Heart right ventricle (tissue), 16 donors: ENCODE data around the gene ALDH1L1. TPM values are rescaled to one million over a fixed set of nuclear protein-coding genes. Genes with fewer than 3 reads are reported as not detected.

ENCODE experiments used
- ATAC-seq, 8 donors: fragments of 200-7000 bp; cut with Tn5 transposase; one replicate each; pipeline ENCODE4 v1.9.1; 2020; ENCODE audit warnings: mild to moderate bottlenecking in 8 of 8, moderate library complexity in 8 of 8, moderate number of reproducible peaks in 1 of 8
- DNase-seq, 2 donors: peaks; one replicate each; pipeline ENCODE4 v3.0.0-alpha.2; 2020
- H3K27ac ChIP-seq, 10 donors: fragments of 200-600 bp; sonication (generic) in 2 of 10; one replicate each; pipeline versions ENCODE4 v1.5.0 to v1.8.0; 2020 to 2022; ENCODE audit warnings: mild to moderate bottlenecking in 3 of 10
- H3K27me3 ChIP-seq, 7 donors: fragments of 200-600 bp; one replicate each; pipeline ENCODE4 v1.8.0; 2021 to 2022; ENCODE audit warnings: mild to moderate bottlenecking in 2 of 7
- H3K36me3 ChIP-seq, 9 donors: fragments of 200-600 bp; sonication (generic) in 1 of 9; one replicate each; pipeline versions ENCODE4 v1.5.0 to v1.8.0; 2020 to 2022; ENCODE audit warnings: mild to moderate bottlenecking in 2 of 9
- H3K4me1 ChIP-seq, 9 donors: fragments of 200-600 bp; sonication (generic) in 1 of 9; one replicate each; pipeline versions ENCODE4 v1.5.0 to v1.8.0; 2020 to 2022; ENCODE audit warnings: mild to moderate bottlenecking in 4 of 9
- H3K4me3 ChIP-seq, 10 donors: fragments of 200-600 bp; sonication (generic) in 2 of 10; one replicate each; pipeline versions ENCODE4 v1.5.0 to v1.8.0; 2020 to 2022; ENCODE audit warnings: mild to moderate bottlenecking in 7 of 10, moderate library complexity in 2 of 10
- H3K9me3 ChIP-seq, 11 donors: fragments of 200-600 bp in 10 of 11; sonication (generic) in 2 of 11; one replicate each; pipeline versions ENCODE4 v1.5.0 to v1.8.0; 2013 to 2022; ENCODE audit warnings: mild to moderate bottlenecking in 2 of 11, control low read depth in 1 of 11, moderate library complexity in 1 of 11
- CTCF ChIP-seq, 9 donors: fragments of 200-600 bp; sonication (generic) in 2 of 9; IDR thresholded peaks; one replicate each; pipeline versions ENCODE4 v1.5.0 to v1.8.0; 2021 to 2022; ENCODE audit warnings: antibody characterized with exemption in 9 of 9, mild to moderate bottlenecking in 5 of 9, moderate library complexity in 1 of 9
- WGBS, 2 donors: extraction: QIAGEN DNeasy Blood & Tissue Kit; methylation state at CpG; one replicate each; pipeline ENCODE4 v1.1.7; 2013; ENCODE audit warnings: inconsistent platforms in 1 of 2; 5-methylcytosine and 5-hydroxymethylcytosine counted together
- intact Hi-C, 10 donors: fragments of 100-400 bp; cut with DNase I; formaldehyde crosslinking; loops; one replicate each; pipeline versions ENCODE4 v1.11.1 to v1.14.2; 2022
- polyA plus RNA-seq, 2 donors: library from polyadenylated mRNA; stranded (reverse); fragments of 200-250 nt; gene quantifications; one replicate each; pipeline ENCODE4 v1.2.3, GENCODE V29; 2013
- total RNA-seq, 10 donors: library from RNA; stranded (reverse); fragmentation: NEBNext Ultra II Directional in 3 of 10; extraction: Animal tissue kit (Norgen Biotek cat#: 25700) in 3 of 10; gene quantifications; one replicate each; pipeline versions ENCODE4 v1.2.1 to v1.2.4, GENCODE V29; 2021 to 2023
- donor health status: Arrhythmogenic right ventricular cardiomyopathy.
- donor health status: ischemic (EF 13 %, LVEDD 7.1; RV severe dilation, severe dysfunction).
- donor health status: healthy with polysubstance abuse.
- donor health status: DM: no; HTN: yes; CAD: no.
- donor health status: DM: no; HTN: no; CAD: no.
- donor health status: ischemic (EF 25% LVEDD 6.9; RV normal size, moderate dysfunction).
- donor health status: ischemic (EF 25% LVEDD 5.7; RV mildly dilated, moderate dysfunction).
- donor health status: healthy.
- donor health status: DM: yes; HTN: yes; CAD: no.
- donor health status: Ischemic cardiomyopathy.
- donor health status: ischemic (EF 35%, LVEDD 5.7; RV mildly dilated, moderate dysfunction).
- donor health status: nonischemic (EF 11% LVEDD 7.7; RV severe dilation, severe dysfunction).
- donor health status: DM: yes; HTN: yes; CAD: no.
- donor health status: PGD.
- donor health status: ischemic (EF 29% LVEDD 5.4; RV normal size, mild dysfunction).
- donor health status: nonischemic (EF 23%, LVEDD 6.1; RV moderate dilation, normal function).

Gene ALDH1L1
- total and polyA plus RNA-seq, 12 donors: 14.9 to 45.9 (median 31.7) TPM

- Histone ChIP-seq H3K9me3 (peaks cover 0 to 3% (median 0%) of the 10 kb centered on the region in 11 donors), H3K4me1 (peaks cover 0 to 27% (median 17%) of the 10 kb centered on the region in 9 donors), H3K36me3 (peaks cover 0 to 3% (median 0%) of the 10 kb centered on the region in 9 donors), H3K27ac (no peak overlapping the region), H3K27me3 (no peaks in the 10 kb centered on the region), H3K4me3 (no peak overlapping the region)
- WGBS, 2 donors: 94 to 96% methylated on average over 5 of the region's 5 CpGs
- DNase-seq: no peak
- no peak for TF ChIP-seq CTCF (IDR thresholded peaks at IDR 0.05)
- ATAC-seq: no peak
- intact Hi-C loops: loop anchor here in 8 of 10 donors (5.0 to 10.0 kb wide), 6 partner anchors 86 to 1981 kb away; no protein-coding TSS in a partner anchor
Measured at GRCh38 chr3:126080970-126081369, 99.4 kb downstream of the ALDH1L1 start.

DNA sequence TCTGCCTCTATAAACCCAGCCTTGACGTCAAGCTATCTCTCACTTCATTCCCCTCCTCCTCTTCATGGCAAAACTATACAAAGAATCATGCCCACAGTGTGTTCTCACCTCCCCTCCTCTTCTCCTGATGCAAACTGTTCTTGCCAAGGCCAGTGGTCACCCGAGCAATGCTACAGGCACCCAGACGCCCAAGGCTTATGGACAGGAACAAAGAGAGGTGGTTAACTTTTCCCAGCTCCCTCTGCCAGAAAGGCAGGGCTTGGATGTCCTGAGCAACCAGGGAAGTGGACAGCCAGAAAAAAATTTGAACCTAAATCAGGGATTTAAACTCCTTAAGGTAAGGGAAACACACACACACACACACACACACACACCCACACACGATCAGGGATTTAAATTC lies 101.5 kb downstream of the ALDH1L1 start:
- DNase-seq: no peak
- H3K27me3 ChIP-seq: no peaks in the 10 kb centered on the region
- no peak for ATAC-seq
- no peak overlapping the region for H3K4me3 ChIP-seq
- H3K27ac ChIP-seq: no peak overlapping the region
- intact Hi-C loops: no loop called here
- H3K9me3 ChIP-seq: peaks cover 0 to 9% (median 0%) of the 10 kb centered on the region in 11 donors
- H3K4me1 ChIP-seq: peaks cover 0 to 18% (median 10%) of the 10 kb centered on the region in 9 donors
- 75 to 81% methylated on average over 4 of the region's 4 CpGs for WGBS, 2 donors
- TF ChIP-seq CTCF (IDR thresholded peaks at IDR 0.05): no peak
- peaks cover 0 to 3% (median 0%) of the 10 kb centered on the region in 9 donors for H3K36me3 ChIP-seq

DNA sequence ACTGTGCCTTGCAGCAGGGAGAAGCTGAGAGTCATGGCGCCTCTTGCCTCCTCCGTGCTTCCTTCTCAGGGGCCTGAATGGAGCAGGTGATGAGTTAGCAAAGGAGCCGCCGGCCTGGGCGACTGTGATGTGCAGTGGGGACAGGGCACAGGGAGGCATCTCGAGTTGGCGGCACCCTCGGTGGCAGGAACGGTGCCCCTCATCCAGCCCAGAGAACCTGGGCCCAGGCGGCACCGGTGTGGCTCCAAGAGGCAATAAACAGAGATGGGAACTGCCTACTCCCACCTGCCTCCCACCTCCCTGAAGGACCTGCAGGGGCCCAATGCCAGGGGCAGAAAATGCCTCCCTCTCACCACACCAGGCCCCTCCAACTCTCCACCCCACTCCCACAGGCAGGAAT lies 102.6 kb downstream of the ALDH1L1 start:
- 96 to 97% methylated on average over 11 of the region's 11 CpGs for WGBS, 2 donors
- Histone ChIP-seq H3K36me3 (peaks cover 0 to 6% (median 0%) of the 10 kb centered on the region in 9 donors), H3K4me3 (no peak overlapping the region), H3K4me1 (peaks cover 0 to 11% (median 8%) of the 10 kb centered on the region in 9 donors), H3K27me3 (no peaks in the 10 kb centered on the region), H3K27ac (no peak overlapping the region), H3K9me3 (peaks cover 0 to 18% (median 0%) of the 10 kb centered on the region in 11 donors)
- DNase-seq: no peak
- no peak for TF ChIP-seq CTCF (IDR thresholded peaks at IDR 0.05)
- no peak for ATAC-seq
- intact Hi-C loops: no loop called here

DNA sequence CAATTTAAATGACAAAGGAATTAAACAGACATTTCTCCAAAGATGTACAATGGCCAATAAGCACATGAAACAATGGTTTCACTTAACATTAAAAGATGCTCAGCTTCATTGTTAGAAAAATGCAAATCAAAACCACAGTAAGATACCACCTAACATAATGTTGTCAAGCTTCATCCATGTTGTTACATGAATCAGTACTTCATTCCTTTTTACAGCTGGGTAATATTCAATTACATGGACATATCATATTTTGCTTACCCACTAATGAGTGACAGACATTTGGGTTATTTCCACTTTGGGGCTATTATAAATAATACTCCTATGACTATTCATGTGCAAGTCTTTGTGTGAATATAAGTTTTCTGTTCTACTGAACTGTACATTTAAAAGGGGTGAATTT lies 104.2 kb downstream of the ALDH1L1 start:
- no peak for TF ChIP-seq CTCF (IDR thresholded peaks at IDR 0.05)
- peaks cover 0 to 21% (median 0%) of the 10 kb centered on the region in 11 donors for H3K9me3 ChIP-seq
- intact Hi-C loops: no loop called here
- H3K27me3 ChIP-seq: no peaks in the 10 kb centered on the region
- no peak overlapping the region for H3K27ac ChIP-seq
- H3K4me3 ChIP-seq: no peak overlapping the region
- no peak for ATAC-seq
- H3K36me3 ChIP-seq: peaks cover 0 to 6% (median 0%) of the 10 kb centered on the region in 9 donors
- DNase-seq: no peak
- no peaks in the 10 kb centered on the region for H3K4me1 ChIP-seq
